ENCODE results near the gene NRARP.

The NRARP gene

DNA sequence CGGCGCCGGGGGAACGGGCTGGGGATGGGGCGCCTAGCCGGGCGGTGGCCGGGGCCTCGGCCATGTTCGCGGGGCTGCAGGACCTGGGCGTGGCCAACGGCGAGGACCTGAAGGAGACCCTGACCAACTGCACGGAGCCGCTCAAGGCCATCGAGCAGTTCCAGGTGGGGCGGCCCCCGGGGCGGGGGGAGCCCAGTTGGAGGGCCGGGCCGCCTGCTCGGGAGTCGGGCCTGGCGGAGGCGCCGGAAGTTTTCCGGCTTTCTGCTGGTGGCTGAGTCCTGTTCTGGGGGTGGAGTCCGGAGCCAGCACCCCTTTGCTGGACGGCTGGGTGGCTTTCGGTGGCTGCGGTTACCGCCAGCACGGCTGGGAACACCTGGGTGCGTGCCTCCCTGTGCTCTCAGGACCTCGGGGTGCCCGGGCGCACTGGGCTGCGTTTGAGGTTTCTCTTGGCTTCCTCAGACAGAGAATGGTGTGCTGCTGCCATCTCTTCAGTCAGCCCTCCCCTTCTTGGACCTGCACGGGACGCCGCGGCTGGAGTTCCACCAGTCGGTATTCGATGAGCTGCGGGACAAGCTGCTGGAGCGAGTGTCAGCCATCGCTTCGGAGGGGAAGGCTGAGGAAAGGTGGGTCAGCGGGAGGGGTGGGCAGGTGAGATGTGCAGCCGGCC, 46.5 kb downstream of the NRARP start (continued):
- TF ChIP-seq PRDM1 (tag by site-specific recombination; IDR thresholded peaks at IDR 0.05) (no peak), BCL11B (tag by site-specific recombination; IDR thresholded peaks at IDR 0.05; ENCODE audit: low read depth) (no peak), ZNF10 (tag by site-specific recombination; IDR thresholded peaks at IDR 0.05) (no peak), ZNF501 (tag by site-specific recombination; IDR thresholded peaks at IDR 0.05) (no peak), ZNF791 (tag by site-specific recombination; IDR thresholded peaks at IDR 0.05) (no peak), RBAK (tag by site-specific recombination; IDR thresholded peaks at IDR 0.05) (no peak), ZNF266 (tag by site-specific recombination; IDR thresholded peaks at IDR 0.05; ENCODE audit: low read depth) (no peak), ZNF335 (tag by site-specific recombination; conservative IDR thresholded peaks at IDR 0.05) (peak; percentile 98), ZNF843 (tag by site-specific recombination; IDR thresholded peaks at IDR 0.05) (no peak), ZNF274 (IDR thresholded peaks at IDR 0.05; ENCODE audit: low read length) (no peak), ZNF274 (tag by site-specific recombination; IDR thresholded peaks at IDR 0.05; ENCODE audit: borderline replicate concordance) (no peak), ZNF776 (tag by site-specific recombination; IDR thresholded peaks at IDR 0.05; ENCODE audit: borderline replicate concordance) (no peak), ZNF610 (tag by site-specific recombination; IDR thresholded peaks at IDR 0.05; ENCODE audit: borderline replicate concordance) (no peak), ZNF423 (tag by site-specific recombination; IDR thresholded peaks at IDR 0.05) (peak; percentile 55)
- TF ChIP-seq, protein P1, sequence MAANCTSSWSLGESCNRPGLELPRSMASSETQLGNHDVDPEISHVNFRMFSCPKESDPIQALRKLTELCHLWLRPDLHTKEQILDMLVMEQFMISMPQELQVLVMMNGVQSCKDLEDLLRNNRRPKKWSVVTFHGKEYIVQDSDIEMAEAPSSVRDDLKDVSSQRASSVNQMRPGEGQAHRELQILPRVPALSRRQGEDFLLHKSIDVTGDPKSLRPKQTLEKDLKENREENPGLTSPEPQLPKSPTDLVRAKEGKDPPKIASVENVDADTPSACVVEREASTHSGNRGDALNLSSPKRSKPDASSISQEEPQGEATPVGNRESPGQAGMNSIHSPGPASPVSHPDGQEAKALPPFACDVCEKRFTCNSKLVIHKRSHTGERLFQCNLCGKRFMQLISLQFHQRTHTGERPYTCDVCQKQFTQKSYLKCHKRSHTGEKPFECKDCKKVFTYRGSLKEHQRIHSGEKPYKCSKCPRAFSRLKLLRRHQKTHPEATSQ (tag by site-specific recombination; IDR thresholded peaks at IDR 0.05) = no peak
- TF ChIP-seq, protein P2, sequence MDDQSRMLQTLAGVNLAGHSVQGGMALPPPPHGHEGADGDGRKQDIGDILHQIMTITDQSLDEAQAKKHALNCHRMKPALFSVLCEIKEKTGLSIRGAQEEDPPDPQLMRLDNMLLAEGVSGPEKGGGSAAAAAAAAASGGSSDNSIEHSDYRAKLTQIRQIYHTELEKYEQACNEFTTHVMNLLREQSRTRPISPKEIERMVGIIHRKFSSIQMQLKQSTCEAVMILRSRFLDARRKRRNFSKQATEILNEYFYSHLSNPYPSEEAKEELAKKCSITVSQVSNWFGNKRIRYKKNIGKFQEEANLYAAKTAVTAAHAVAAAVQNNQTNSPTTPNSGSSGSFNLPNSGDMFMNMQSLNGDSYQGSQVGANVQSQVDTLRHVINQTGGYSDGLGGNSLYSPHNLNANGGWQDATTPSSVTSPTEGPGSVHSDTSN (CRISPR knock-in tag; IDR thresholded peaks at IDR 0.05) = no peak; the same call in 1 of the 2 replicates
- TF ChIP-seq, protein P3, sequence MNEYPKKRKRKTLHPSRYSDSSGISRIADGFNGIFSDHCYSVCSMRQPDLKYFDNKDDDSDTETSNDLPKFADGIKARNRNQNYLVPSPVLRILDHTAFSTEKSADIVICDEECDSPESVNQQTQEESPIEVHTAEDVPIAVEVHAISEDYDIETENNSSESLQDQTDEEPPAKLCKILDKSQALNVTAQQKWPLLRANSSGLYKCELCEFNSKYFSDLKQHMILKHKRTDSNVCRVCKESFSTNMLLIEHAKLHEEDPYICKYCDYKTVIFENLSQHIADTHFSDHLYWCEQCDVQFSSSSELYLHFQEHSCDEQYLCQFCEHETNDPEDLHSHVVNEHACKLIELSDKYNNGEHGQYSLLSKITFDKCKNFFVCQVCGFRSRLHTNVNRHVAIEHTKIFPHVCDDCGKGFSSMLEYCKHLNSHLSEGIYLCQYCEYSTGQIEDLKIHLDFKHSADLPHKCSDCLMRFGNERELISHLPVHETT (tag by site-specific recombination; IDR thresholded peaks at IDR 0.05) = no peak
- TF ChIP-seq, protein P4, sequence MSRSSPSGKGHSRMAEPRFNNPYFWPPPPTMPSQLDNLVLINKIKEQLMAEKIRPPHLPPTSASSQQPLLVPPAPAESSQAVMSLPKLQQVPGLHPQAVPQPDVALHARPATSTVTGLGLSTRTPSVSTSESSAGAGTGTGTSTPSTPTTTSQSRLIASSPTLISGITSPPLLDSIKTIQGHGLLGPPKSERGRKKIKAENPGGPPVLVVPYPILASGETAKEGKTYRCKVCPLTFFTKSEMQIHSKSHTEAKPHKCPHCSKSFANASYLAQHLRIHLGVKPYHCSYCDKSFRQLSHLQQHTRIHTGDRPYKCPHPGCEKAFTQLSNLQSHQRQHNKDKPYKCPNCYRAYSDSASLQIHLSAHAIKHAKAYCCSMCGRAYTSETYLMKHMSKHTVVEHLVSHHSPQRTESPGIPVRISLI (tag by site-specific recombination; IDR thresholded peaks at IDR 0.05) = no peak
- TF ChIP-seq, protein P5, sequence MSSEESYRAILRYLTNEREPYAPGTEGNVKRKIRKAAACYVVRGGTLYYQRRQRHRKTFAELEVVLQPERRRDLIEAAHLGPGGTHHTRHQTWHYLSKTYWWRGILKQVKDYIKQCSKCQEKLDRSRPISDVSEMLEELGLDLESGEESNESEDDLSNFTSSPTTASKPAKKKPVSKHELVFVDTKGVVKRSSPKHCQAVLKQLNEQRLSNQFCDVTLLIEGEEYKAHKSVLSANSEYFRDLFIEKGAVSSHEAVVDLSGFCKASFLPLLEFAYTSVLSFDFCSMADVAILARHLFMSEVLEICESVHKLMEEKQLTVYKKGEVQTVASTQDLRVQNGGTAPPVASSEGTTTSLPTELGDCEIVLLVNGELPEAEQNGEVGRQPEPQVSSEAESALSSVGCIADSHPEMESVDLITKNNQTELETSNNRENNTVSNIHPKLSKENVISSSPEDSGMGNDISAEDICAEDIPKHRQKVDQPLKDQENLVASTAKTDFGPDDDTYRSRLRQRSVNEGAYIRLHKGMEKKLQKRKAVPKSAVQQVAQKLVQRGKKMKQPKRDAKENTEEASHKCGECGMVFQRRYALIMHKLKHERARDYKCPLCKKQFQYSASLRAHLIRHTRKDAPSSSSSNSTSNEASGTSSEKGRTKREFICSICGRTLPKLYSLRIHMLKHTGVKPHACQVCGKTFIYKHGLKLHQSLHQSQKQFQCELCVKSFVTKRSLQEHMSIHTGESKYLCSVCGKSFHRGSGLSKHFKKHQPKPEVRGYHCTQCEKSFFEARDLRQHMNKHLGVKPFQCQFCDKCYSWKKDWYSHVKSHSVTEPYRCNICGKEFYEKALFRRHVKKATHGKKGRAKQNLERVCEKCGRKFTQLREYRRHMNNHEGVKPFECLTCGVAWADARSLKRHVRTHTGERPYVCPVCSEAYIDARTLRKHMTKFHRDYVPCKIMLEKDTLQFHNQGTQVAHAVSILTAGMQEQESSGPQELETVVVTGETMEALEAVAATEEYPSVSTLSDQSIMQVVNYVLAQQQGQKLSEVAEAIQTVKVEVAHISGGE (tag by site-specific recombination; conservative IDR thresholded peaks at IDR 0.05; ENCODE audit: low read depth) = no peak
